Measurements from ENCODE around the gene LEFTY2. TPM values are rescaled to one million over a fixed set of nuclear protein-coding genes. Genes with fewer than 3 reads are reported as not detected.
A peak's percentile ranks its signal among the peaks of the same experiment; 100 is the strongest.

LEFTY2 gene
- total and polyA plus RNA-seq, 2 of the 4 experiments (the other 2 are of a cell fraction) = not detected

GRCh38 chr1:225888898-225889601 is 52.0 kb downstream of the LEFTY2 start, which contains the start of gene LEFTY1:
Gene LEFTY1, minus strand, starts transcription at chr1:225889146. Its CDS starts 80 bp downstream, at chr1:225889066.
- no peaks in the 10 kb centered on the region for H4K20me1 ChIP-seq (ENCODE audit: insufficient read depth, low read length)
- no peak within 1 kb of the TSS for H4K8ac ChIP-seq (ENCODE audit: low read depth in 2 of 2, low read length in 2 of 2)
- H3K9me3 ChIP-seq (ENCODE audit: control insufficient read depth, insufficient read depth, low read length) = no peaks in the 10 kb centered on the region
- intact Hi-C loops (cut with micrococcal nuclease) (no loop called here), dilution Hi-C loops (cut with HindIII; ENCODE audit: low sequenced_read_pairs, unreplicated experiment) (no loop called here), in situ Hi-C loops (cut with MboI; ENCODE audit: low sequenced_read_pairs) (no loop called here)
- BruUV-seq (replicated peaks) = no TSS peak
- no peak within 1 kb of the TSS for H2BK15ac ChIP-seq (ENCODE audit: low read depth, low read length)
- no peak within 1 kb of the TSS for H2BK120ac ChIP-seq (ENCODE audit: low read depth, low read length)
- no peak within 1 kb of the TSS for H3K4ac ChIP-seq (ENCODE audit: low read depth, low read length)
- H3K18ac ChIP-seq (ENCODE audit: low read depth, low read length) = no peak within 1 kb of the TSS
- no peak within 1 kb of the TSS for H2AK5ac ChIP-seq (ENCODE audit: low read depth, low read length)
- no peaks in the 10 kb centered on the region for H3K36me3 ChIP-seq (ENCODE audit: control insufficient read depth, insufficient read depth, low read length)
- H3K14ac ChIP-seq (replicated peaks; ENCODE audit: low read depth, low read length) = no peak within 1 kb of the TSS
- no peak within 1 kb of the TSS for H3K23ac ChIP-seq (ENCODE audit: low read depth, low read length)
- H3K27me3 ChIP-seq (ENCODE audit: control insufficient read depth, insufficient read depth, low read length) = no peaks in the 10 kb centered on the region
- no peak within 1 kb of the TSS for H3K56ac ChIP-seq (ENCODE audit: extremely low read depth, insufficient read depth, low read length)
- no peak within 1 kb of the TSS for H4K91ac ChIP-seq (ENCODE audit: insufficient read depth, low read depth, low read length)
- no peak within 1 kb of the TSS for H2BK5ac ChIP-seq (ENCODE audit: low read depth, low read length, poor library complexity, severe bottlenecking)
- H3K4me2 ChIP-seq (ENCODE audit: low read depth, low read length) = no peak within 1 kb of the TSS
- no peak within 1 kb of the TSS for H2AK9ac ChIP-seq (replicated peaks; ENCODE audit: low read depth, low read length, poor library complexity)
- no peak for ATAC-seq (ENCODE audit: low read depth)
- no peak within 1 kb of the TSS for H3K9ac ChIP-seq (ENCODE audit: low read depth, low read length)
- ChIA-PET CTCF (no interaction called here), POLR2A (ENCODE audit: unreplicated experiment) (interaction anchor here (0.5 kb wide), 2 partner anchors 121 to 126 kb away, joined by 3 to 7 read pairs; no protein-coding TSS in a partner anchor)
- H3K9me1 ChIP-seq (ENCODE audit: insufficient read depth, low read length) = no peaks in the 10 kb centered on the region
- H4K5ac ChIP-seq (ENCODE audit: low read depth, low read length) = no peak within 1 kb of the TSS
- peak within 1 kb of the TSS; percentile 58 for H2AFZ ChIP-seq (replicated peaks; ENCODE audit: low read length, poor library complexity)
- TF ChIP-seq SMC3 (IDR thresholded peaks at IDR 0.05; ENCODE audit: low read depth, low read length) (no peak), POLR2A (IDR thresholded peaks at IDR 0.05; ENCODE audit: low read depth, low read length) (no peak), RCOR1 (IDR thresholded peaks at IDR 0.05; ENCODE audit: insufficient replicate concordance, low read length) (no peak), RFX5 (IDR thresholded peaks at IDR 0.05; ENCODE audit: low read depth, low read length) (no peak), NFE2L2 (IDR thresholded peaks at IDR 0.05; ENCODE audit: low read depth, low read length) (no peak), MXI1 (IDR thresholded peaks at IDR 0.05; ENCODE audit: borderline replicate concordance, low read depth, low read length) (no peak), MAFK (IDR thresholded peaks at IDR 0.05; ENCODE audit: low read depth, low read length) (no peak), RAD21 (IDR thresholded peaks at IDR 0.05; ENCODE audit: low read length) (no peak), MAZ (IDR thresholded peaks at IDR 0.05; ENCODE audit: borderline replicate concordance, low read depth, low read length) (no peak), CTCF (conservative IDR thresholded peaks at IDR 0.05; ENCODE audit: low read depth, low read length) (no peak), CHD1 (IDR thresholded peaks at IDR 0.05; ENCODE audit: low read depth, low read length) (no peak), ELK1 (IDR thresholded peaks at IDR 0.05; ENCODE audit: borderline replicate concordance, low read depth, low read length) (no peak), FOS (IDR thresholded peaks at IDR 0.05; ENCODE audit: low read depth, low read length) (no peak), USF2 (IDR thresholded peaks at IDR 0.05; ENCODE audit: low read depth, low read length) (no peak), BHLHE40 (IDR thresholded peaks at IDR 0.05; ENCODE audit: low read depth, low read length) (no peak), CEBPB (IDR thresholded peaks at IDR 0.05; ENCODE audit: low read depth, low read length) (no peak)
- DNase-seq = no peak
- H2BK20ac ChIP-seq (ENCODE audit: low read depth, low read length) = no peak within 1 kb of the TSS
- no peak within 1 kb of the TSS for H3K27ac ChIP-seq (ENCODE audit: insufficient read depth, low read length)
- no peaks in the 10 kb centered on the region for H3K4me1 ChIP-seq (ENCODE audit: control insufficient read depth, insufficient read depth, low read length)
- WGBS, 2 experiments (ENCODE audit: extremely low coverage in 2 of 2, insufficient read length in 1 of 2) = 41% methylated on average over 3 of the region's 11 CpGs; no CpG with 5 or more reads in 1 of the 2 experiments
- H3K4me3 ChIP-seq (ENCODE audit: insufficient read depth, low read depth, low read length) = no peak within 1 kb of the TSS
- H3K79me1 ChIP-seq (ENCODE audit: low read depth in 1 of 2, low read length in 2 of 2) = no peaks in the 10 kb centered on the region
